HepG2 (cell line): Measurements from ENCODE around the gene ASTN2. TPM values are rescaled to one million over a fixed set of nuclear protein-coding genes. Genes with fewer than 3 reads are reported as not detected.

ENCODE experiments used
- ARID4A ChIP-seq: sonication (generic); formaldehyde crosslinking; IDR thresholded peaks from 2 replicates; pipeline ENCODE4 v1.5.0; 2020; ENCODE audit warnings: mild to moderate bottlenecking, missing genetic modification reagents, borderline replicate concordance
- CSRNP2 ChIP-seq: sonication (generic); formaldehyde crosslinking; conservative IDR thresholded peaks from 2 replicates; pipeline ENCODE4 v1.8.0; 2022; ENCODE audit warnings: low read depth, missing genetic modification reagents
- NBN ChIP-seq: fragments of 450-650 bp; conservative IDR thresholded peaks from 2 replicates; pipeline ENCODE4 v1.6.1; 2017
- YEATS4 ChIP-seq: sonication (generic); formaldehyde crosslinking; IDR thresholded peaks from 2 replicates; pipeline ENCODE4 v1.4.0; 2020; ENCODE audit warnings: missing genetic modification reagents, borderline replicate concordance
- ZFP91 ChIP-seq: sonication (generic); formaldehyde crosslinking; IDR thresholded peaks from 2 replicates; pipeline ENCODE4 v1.9.0; 2022; ENCODE audit warnings: missing genetic modification reagents, mild to moderate bottlenecking, borderline replicate concordance
- ZNF180 ChIP-seq: sonication (generic); formaldehyde crosslinking; IDR thresholded peaks from 2 replicates; pipeline ENCODE4 v1.4.0; 2020; ENCODE audit warnings: low read depth, missing genetic modification reagents, borderline replicate concordance
- ZNF646 ChIP-seq: sonication (generic); formaldehyde crosslinking; IDR thresholded peaks from 2 replicates; pipeline ENCODE4 v1.9.0; 2021; ENCODE audit warnings: mild to moderate bottlenecking, missing genetic modification reagents
- ZNF7 ChIP-seq: IDR thresholded peaks from 2 replicates; pipeline ENCODE4 v1.6.1; 2016; ENCODE audit warnings: missing biosample characterization, missing genetic modification reagents
- polyA plus RNA-seq, 8 experiments: library from polyadenylated mRNA; depleted of rRNA in 3 of 8; stranded (reverse) in 7 of 8; unstranded in 1 of 8; fragments of >200 nt; fragmentation: Illumina TruSeq in 4 of 8; extraction: Trizol in 4 of 8; gene quantifications; 2 replicates each; pipeline versions ENCODE4 v1.2.1 to v1.2.3, GENCODE V29; 2011 to 2016; ENCODE audit warnings: low read depth in 4 of 8, missing spikeins in 1 of 8, mixed read lengths in 1 of 8; ENCODE audit not compliant: insufficient read depth in 1 of 8
- total RNA-seq, 5 experiments: library from RNA; depleted of rRNA; stranded (reverse); fragments of >200 nt; fragmentation: Illumina TruSeq; extraction: Trizol; gene quantifications; 2 replicates each; pipeline ENCODE4 v1.2.3, GENCODE V29; 2016; ENCODE audit warnings: low read depth in 1 of 5

Gene ASTN2
- total and polyA plus RNA-seq, 2 of the 13 experiments (the other 11 are each of a cell fraction or from before 2014, with no cell fraction given), result 5.2 to 13.5 TPM

- TF ChIP-seq ZFP91 (CRISPR knock-in tag) (no peak), YEATS4 (no peak), ZNF646 (CRISPR knock-in tag) (no peak), CSRNP2 (CRISPR knock-in tag) (no peak), ARID4A (no peak), NBN (no peak), ZNF7 (CRISPR knock-in tag) (no peak), ZNF180 (CRISPR knock-in tag) (no peak)
Observed at GRCh38 chr9:117435630-117436261, 20.9 kb upstream of the ASTN2 start (continued).
